GM06990 (cell line): Measurements from ENCODE around the gene AHCY.

ENCODE experiments used
- DNase-seq: peaks from one replicate; pipeline ENCODE4 v3.0.0-alpha.2; 2011; ENCODE audit not compliant: insufficient read length; ENCODE audit errors: extremely low read depth
- H3K27me3 ChIP-seq: replicated peaks from 2 replicates; pipeline ENCODE4 v1.6.0; 2011; ENCODE audit warnings: low read length; ENCODE audit not compliant: control insufficient read depth, insufficient read depth
- H3K36me3 ChIP-seq: 2 replicates; pipeline ENCODE4 v1.5.1; 2011; ENCODE audit warnings: low read length; ENCODE audit not compliant: control insufficient read depth, insufficient read depth
- H3K4me3 ChIP-seq: replicated peaks from 2 replicates; pipeline ENCODE4 v1.5.1; 2011; ENCODE audit warnings: low read depth, mild to moderate bottlenecking, control low read depth, low read length
- TF ChIP-seq, protein P1 (sequence below): IDR thresholded peaks from 2 replicates; pipeline ENCODE4 v1.5.1; 2011; ENCODE audit warnings: low read length, control low read depth, mild to moderate bottlenecking, inconsistent platforms; ENCODE audit not compliant: insufficient read depth, poor library complexity, severe bottlenecking

The AHCY gene

DNA sequence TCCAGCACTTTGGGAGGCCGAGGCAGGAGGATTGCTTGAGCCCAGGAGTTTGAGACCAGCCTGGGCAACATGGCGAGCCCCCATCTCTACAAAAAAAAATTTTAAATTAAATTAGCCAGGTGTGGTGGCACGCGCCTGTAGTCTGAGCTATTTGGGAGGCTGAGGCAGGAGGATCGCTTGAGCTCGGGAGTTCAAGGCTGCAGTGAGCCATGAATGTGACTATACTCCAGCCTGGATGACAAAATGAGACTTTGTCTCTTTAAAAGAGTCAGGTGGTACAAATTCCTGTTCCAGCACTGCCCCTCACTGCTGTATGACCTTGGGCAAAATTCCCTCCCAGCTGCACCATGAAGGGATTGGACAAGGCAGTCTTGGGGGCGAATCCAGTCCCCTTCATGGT lies 28.5 kb downstream of the AHCY start:
- TF ChIP-seq, protein P1, sequence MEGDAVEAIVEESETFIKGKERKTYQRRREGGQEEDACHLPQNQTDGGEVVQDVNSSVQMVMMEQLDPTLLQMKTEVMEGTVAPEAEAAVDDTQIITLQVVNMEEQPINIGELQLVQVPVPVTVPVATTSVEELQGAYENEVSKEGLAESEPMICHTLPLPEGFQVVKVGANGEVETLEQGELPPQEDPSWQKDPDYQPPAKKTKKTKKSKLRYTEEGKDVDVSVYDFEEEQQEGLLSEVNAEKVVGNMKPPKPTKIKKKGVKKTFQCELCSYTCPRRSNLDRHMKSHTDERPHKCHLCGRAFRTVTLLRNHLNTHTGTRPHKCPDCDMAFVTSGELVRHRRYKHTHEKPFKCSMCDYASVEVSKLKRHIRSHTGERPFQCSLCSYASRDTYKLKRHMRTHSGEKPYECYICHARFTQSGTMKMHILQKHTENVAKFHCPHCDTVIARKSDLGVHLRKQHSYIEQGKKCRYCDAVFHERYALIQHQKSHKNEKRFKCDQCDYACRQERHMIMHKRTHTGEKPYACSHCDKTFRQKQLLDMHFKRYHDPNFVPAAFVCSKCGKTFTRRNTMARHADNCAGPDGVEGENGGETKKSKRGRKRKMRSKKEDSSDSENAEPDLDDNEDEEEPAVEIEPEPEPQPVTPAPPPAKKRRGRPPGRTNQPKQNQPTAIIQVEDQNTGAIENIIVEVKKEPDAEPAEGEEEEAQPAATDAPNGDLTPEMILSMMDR, result no peak
- H3K27me3 ChIP-seq, result no peaks in the 10 kb centered on the region
- H3K36me3 ChIP-seq, result peaks cover 13% of the 10 kb centered on the region
- DNase-seq, result no peak
- no peak overlapping the region for H3K4me3 ChIP-seq

DNA sequence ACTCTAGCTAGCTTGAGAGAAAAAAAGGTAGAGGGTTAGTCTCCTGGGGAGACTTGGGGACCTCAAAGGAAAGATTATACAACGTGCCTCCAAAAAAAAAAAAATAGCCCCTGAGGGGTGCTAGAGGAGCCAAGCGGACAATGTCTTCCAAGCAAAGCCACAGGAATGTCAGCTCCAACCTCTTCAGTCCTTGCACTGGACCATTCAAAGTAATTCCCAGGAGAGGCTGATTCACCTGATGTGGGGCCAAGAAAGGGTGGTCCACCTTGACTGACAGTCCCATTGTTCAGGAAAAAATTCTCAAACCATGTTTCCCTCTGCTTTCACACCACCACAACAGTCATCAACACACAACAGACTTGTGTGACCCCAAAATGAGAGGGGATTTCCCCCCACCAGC lies 31.2 kb downstream of the AHCY start:
- no peak for DNase-seq
- H3K4me3 ChIP-seq, result no peak overlapping the region
- H3K27me3 ChIP-seq, result no peaks in the 10 kb centered on the region
- TF ChIP-seq, protein P1, result no peak
- peaks cover 9% of the 10 kb centered on the region for H3K36me3 ChIP-seq

DNA sequence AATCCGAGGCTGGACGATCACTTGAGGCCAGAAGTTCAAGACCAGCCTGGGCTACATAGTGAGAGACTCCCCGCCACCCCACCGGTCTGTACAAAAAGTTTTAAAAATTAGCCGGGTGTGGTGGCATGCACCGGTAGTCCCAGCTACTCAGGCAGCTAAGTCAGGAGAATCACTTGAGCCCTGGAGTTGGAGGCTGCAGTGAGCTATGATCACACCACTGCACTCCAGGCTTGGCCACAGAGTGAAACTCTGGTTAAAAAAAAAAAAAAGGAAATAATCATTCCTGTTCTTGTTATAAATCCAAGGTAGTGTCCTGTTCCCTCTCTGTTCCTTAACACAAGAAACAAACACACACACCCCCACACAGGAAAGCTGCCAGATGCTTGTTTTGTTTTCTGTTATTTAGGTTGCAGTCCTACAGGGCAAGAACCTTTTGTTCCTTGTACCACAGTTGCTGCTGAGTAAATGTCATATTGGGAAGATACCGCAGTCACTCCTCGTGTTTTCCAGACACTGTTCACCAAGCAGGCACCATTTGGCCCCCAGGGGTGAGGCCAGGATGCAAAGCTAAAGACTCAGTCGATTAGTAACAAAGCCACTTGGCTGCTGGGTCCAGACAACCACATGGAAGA lies 33.0 kb downstream of the AHCY start:
- peaks cover 2% of the 10 kb centered on the region for H3K36me3 ChIP-seq
- DNase-seq, result no peak
- no peak overlapping the region for H3K4me3 ChIP-seq
- TF ChIP-seq, protein P1, result no peak
- no peaks in the 10 kb centered on the region for H3K27me3 ChIP-seq

DNA sequence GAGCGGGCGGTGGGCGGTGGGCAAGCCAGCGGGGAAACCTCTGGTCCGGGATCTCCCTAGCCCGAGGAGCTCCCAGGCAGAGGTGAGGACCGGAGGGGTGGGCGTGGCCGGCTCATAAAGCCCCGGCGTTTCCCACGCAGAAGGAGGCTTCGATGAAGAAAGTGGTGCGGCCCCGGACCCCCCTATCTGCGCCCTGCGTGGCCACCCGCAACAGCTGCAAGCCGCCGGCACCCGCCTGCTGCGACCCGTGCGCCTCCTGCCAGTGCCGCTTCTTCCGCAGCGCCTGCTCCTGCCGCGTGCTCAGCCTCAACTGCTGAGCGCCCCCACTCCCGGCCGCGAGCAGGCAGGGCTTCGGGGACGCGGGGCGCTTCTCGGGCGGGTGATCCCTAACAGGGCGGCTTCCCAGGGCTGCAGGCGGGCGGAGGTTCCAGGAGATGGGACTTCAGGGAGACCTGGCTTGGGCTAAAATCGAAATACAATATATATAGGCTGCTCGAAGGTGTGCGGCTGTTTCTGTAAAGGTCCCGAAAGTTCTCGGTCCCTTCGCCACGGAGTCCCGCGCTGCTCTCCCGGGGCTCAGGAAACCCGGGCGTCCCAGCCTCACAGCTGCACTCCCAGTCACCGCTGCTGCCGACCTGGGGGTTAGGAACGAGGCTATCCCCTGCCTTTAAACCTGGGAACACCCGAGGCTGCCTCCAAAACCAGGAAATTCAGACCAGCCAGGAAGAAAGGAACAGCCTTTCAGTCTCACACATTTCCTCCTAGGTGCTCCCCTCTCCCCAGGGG lies 34.1 kb downstream of the AHCY start:
- Histone ChIP-seq H3K4me3 (peak overlapping the region; percentile 27), H3K27me3 (no peaks in the 10 kb centered on the region), H3K36me3 (no peaks in the 10 kb centered on the region; the same call in 1 of the 2 replicates)
- TF ChIP-seq, protein P1, result no peak
- DNase-seq, result peak; percentile 26

DNA sequence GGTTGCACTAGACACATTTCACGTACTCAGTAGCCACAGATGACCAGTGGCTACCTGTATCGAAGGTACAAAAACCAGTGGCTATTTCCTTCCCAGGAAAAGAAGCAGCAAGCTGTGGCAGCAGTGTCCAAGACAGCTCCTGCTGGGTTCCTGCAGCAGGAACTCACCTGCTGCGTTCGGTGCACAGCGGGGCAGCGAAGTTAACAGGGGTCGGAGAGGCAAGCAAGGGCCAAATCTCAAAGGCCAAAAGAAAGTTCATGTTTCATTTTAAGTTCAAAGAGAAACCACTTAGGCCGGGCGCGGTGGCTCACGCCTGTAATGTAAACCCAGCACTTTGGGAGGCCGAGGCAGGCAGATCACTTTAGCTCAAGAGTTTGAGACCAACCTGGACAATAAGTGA lies 35.0 kb downstream of the AHCY start:
- H3K27me3 ChIP-seq, result no peaks in the 10 kb centered on the region
- H3K4me3 ChIP-seq, result no peak overlapping the region
- TF ChIP-seq, protein P1, result no peak
- no peaks in the 10 kb centered on the region; the same call in 1 of the 2 replicates for H3K36me3 ChIP-seq
- no peak for DNase-seq
